ENCODE results near the gene IL1R2. TPM values are rescaled to one million over a fixed set of nuclear protein-coding genes. Genes with fewer than 3 reads are reported as not detected.

IL1R2 gene
- total RNA-seq, 4 donors from 2014 or later: 2.3 to 18.2 (median 7.0) TPM

- Histone ChIP-seq H3K27me3 (no peaks in the 10 kb centered on the region), H3K27ac (peak overlapping the region; percentile 38 to 83 (median 66)), H3K4me3 (no peak overlapping the region), H3K36me3 (no peaks in the 10 kb centered on the region), H3K9me3 (no peaks in the 10 kb centered on the region), H3K4me1 (peaks cover 0 to 15% (median 0%) of the 10 kb centered on the region in 4 donors)
- no peak for DNase-seq
- TF ChIP-seq CTCF (IDR thresholded peaks at IDR 0.05) (peak in 1 of 6 experiments; percentile 13), POLR2A (IDR thresholded peaks at IDR 0.05) (no peak)
Observed at GRCh38 chr2:102049756-102050443, 58.1 kb downstream of the IL1R2 start.

GRCh38 chr2:102050854-102051391 is 59.2 kb downstream of the IL1R2 start:
- Histone ChIP-seq H3K36me3 (no peaks in the 10 kb centered on the region), H3K27ac (peak overlapping the region; percentile 20 to 83 (median 66)), H3K4me3 (no peak overlapping the region), H3K27me3 (no peaks in the 10 kb centered on the region), H3K4me1 (peaks cover 0 to 15% (median 0%) of the 10 kb centered on the region in 4 donors), H3K9me3 (no peaks in the 10 kb centered on the region)
- TF ChIP-seq CTCF (IDR thresholded peaks at IDR 0.05): no peak
- no peak for TF ChIP-seq POLR2A (IDR thresholded peaks at IDR 0.05)
- DNase-seq: peak in 2 of 3 donors; percentile 24 to 78

GRCh38 chr2:102051692-102052277 is 60.0 kb downstream of the IL1R2 start:
- DNase-seq: no peak
- Histone ChIP-seq H3K36me3 (no peaks in the 10 kb centered on the region), H3K4me1 (peaks cover 0 to 15% (median 0%) of the 10 kb centered on the region in 4 donors), H3K9me3 (no peaks in the 10 kb centered on the region), H3K4me3 (no peak overlapping the region), H3K27ac (peak overlapping the region; percentile 20 to 83 (median 66)), H3K27me3 (no peaks in the 10 kb centered on the region)
- no peak for TF ChIP-seq POLR2A (IDR thresholded peaks at IDR 0.05)
- no peak for TF ChIP-seq CTCF (IDR thresholded peaks at IDR 0.05)

GRCh38 chr2:102052365-102052764 is 60.6 kb downstream of the IL1R2 start:
- DNase-seq: no peak
- no peaks in the 10 kb centered on the region for H3K9me3 ChIP-seq
- no peak overlapping the region for H3K4me3 ChIP-seq
- no peaks in the 10 kb centered on the region for H3K27me3 ChIP-seq
- no peak for TF ChIP-seq POLR2A (IDR thresholded peaks at IDR 0.05)
- TF ChIP-seq CTCF (IDR thresholded peaks at IDR 0.05): no peak
- H3K27ac ChIP-seq: peak overlapping the region in 3 of 4 donors; percentile 61 to 83 (median 70)
- H3K36me3 ChIP-seq: no peaks in the 10 kb centered on the region
- H3K4me1 ChIP-seq: peaks cover 0 to 15% (median 0%) of the 10 kb centered on the region in 4 donors

GRCh38 chr2:102053096-102053495 is 61.3 kb downstream of the IL1R2 start:
- no peak for TF ChIP-seq CTCF (IDR thresholded peaks at IDR 0.05)
- no peak for TF ChIP-seq POLR2A (IDR thresholded peaks at IDR 0.05)
- Histone ChIP-seq H3K4me3 (no peak overlapping the region), H3K27me3 (no peaks in the 10 kb centered on the region), H3K36me3 (no peaks in the 10 kb centered on the region), H3K9me3 (no peaks in the 10 kb centered on the region), H3K27ac (peak overlapping the region in 1 of 4 donors; percentile 3), H3K4me1 (peaks cover 0 to 15% (median 0%) of the 10 kb centered on the region in 4 donors)
- DNase-seq: no peak

Measured in Peyer's patch (tissue), 4 donors.